Fibroblast of mammary gland (primary cell): ENCODE data around the gene HIF1A.

Source experiments
- DNase-seq: peaks from one replicate; pipeline ENCODE4 v3.0.0-alpha.2; 2010; ENCODE audit warnings: low read depth
- H3K4me3 ChIP-seq: 2 replicates; pipeline ENCODE4 v1.5.1; 2011; ENCODE audit warnings: low read depth, mild to moderate bottlenecking, low read length, moderate library complexity; ENCODE audit not compliant: control insufficient read depth
- TF ChIP-seq, protein P1 (sequence below): conservative IDR thresholded peaks from 2 replicates; pipeline ENCODE4 v1.5.1; 2011; ENCODE audit warnings: low read depth, low read length, inconsistent platforms; ENCODE audit not compliant: control insufficient read depth, insufficient read depth

HIF1A gene

GRCh38 chr14:61694830-61695694 is at the start of gene HIF1A:
Gene HIF1A, plus strand, starts transcription at chr14:61695513. Its CDS starts 292 bp downstream, at chr14:61695805.
- H3K4me3 ChIP-seq, result peak within 1 kb of the TSS; percentile 89
- TF ChIP-seq, protein P1, sequence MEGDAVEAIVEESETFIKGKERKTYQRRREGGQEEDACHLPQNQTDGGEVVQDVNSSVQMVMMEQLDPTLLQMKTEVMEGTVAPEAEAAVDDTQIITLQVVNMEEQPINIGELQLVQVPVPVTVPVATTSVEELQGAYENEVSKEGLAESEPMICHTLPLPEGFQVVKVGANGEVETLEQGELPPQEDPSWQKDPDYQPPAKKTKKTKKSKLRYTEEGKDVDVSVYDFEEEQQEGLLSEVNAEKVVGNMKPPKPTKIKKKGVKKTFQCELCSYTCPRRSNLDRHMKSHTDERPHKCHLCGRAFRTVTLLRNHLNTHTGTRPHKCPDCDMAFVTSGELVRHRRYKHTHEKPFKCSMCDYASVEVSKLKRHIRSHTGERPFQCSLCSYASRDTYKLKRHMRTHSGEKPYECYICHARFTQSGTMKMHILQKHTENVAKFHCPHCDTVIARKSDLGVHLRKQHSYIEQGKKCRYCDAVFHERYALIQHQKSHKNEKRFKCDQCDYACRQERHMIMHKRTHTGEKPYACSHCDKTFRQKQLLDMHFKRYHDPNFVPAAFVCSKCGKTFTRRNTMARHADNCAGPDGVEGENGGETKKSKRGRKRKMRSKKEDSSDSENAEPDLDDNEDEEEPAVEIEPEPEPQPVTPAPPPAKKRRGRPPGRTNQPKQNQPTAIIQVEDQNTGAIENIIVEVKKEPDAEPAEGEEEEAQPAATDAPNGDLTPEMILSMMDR, result peak; percentile 37
- DNase-seq, result peak; percentile 99

GRCh38 chr14:61646366-61647116 is 48.8 kb upstream of the HIF1A start:
- H3K4me3 ChIP-seq, result no peak overlapping the region
- TF ChIP-seq, protein P1, result no peak
- peak; percentile 56 for DNase-seq

- H3K4me3 ChIP-seq, result no peak overlapping the region
- no peak for DNase-seq
- TF ChIP-seq, protein P1, result no peak
Measured at GRCh38 chr14:61647704-61648103, 47.6 kb upstream of the HIF1A start.

DNA sequence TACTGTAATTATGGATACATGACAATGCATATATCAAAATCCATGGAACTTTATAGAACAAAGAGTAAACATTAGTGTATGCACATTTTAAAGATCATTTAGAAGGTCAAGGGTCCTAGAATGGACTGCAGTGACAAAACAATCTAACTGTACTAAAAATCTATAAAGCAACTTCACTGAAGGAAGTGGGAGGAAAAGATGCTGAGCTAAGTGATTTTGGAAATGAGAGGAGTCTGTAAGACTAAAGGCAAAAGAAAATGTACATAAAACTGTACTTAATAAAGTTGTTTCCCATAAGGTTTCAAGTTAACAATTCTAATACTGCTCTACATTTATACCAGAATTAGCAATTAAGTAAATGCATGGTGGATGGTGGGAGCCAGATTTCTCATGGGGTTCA is 46.9 kb upstream of the HIF1A start:
- H3K4me3 ChIP-seq, result no peak overlapping the region
- no peak for DNase-seq
- TF ChIP-seq, protein P1, result no peak

GRCh38 chr14:61649283-61649682 is 46.0 kb upstream of the HIF1A start:
- no peak overlapping the region for H3K4me3 ChIP-seq
- no peak for DNase-seq
- TF ChIP-seq, protein P1, result no peak

DNA sequence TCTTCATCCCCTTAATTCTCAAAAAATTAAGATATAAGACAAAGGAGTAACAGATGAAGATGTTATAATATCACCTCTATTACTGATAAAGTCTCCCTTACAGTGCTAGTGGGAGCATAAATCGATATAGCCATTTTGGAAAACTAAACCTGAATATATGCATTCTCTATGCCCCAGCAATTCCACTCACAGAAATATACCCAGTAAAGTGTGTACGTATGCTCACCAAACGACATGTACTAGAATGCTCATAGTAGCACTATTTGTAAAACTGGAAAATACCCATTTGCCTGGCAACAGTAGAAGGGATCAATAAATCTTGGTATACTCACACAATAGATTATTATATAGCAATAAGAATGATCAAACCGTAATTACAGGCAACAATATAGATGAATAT is 44.0 kb upstream of the HIF1A start:
- TF ChIP-seq, protein P1, result no peak
- DNase-seq, result no peak
- H3K4me3 ChIP-seq, result no peak overlapping the region
